ENCODE measurements around the gene MOB1A.
"Not testable (repeated sequence)": the region's sequence is repeated elsewhere in the genome, so short reads cannot be mapped to it uniquely, and the experiment has no call there.

The MOB1A gene

GRCh38 chr2:74138600-74139323 lies 39.9 kb downstream of the MOB1A start:
- Mint-ChIP-seq H3K4me1 (peaks cover 6% of the 10 kb centered on the region), H3K27ac (no peak overlapping the region), H3K36me3 (ENCODE audit: low read depth) (peaks cover 50% of the 10 kb centered on the region), H3K27me3 (ENCODE audit: low read depth, poor library complexity) (no peaks in the 10 kb centered on the region), H3K4me3 (no peak overlapping the region), H3K9me3 (no peaks in the 10 kb centered on the region)
- TF ChIP-seq, protein P1, sequence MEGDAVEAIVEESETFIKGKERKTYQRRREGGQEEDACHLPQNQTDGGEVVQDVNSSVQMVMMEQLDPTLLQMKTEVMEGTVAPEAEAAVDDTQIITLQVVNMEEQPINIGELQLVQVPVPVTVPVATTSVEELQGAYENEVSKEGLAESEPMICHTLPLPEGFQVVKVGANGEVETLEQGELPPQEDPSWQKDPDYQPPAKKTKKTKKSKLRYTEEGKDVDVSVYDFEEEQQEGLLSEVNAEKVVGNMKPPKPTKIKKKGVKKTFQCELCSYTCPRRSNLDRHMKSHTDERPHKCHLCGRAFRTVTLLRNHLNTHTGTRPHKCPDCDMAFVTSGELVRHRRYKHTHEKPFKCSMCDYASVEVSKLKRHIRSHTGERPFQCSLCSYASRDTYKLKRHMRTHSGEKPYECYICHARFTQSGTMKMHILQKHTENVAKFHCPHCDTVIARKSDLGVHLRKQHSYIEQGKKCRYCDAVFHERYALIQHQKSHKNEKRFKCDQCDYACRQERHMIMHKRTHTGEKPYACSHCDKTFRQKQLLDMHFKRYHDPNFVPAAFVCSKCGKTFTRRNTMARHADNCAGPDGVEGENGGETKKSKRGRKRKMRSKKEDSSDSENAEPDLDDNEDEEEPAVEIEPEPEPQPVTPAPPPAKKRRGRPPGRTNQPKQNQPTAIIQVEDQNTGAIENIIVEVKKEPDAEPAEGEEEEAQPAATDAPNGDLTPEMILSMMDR (IDR thresholded peaks at IDR 0.05), result peak; percentile 33
- no peak for DNase-seq

- Mint-ChIP-seq H3K27me3 (ENCODE audit: low read depth, poor library complexity) (no peaks in the 10 kb centered on the region), H3K36me3 (ENCODE audit: low read depth) (peaks cover 58% of the 10 kb centered on the region), H3K27ac (peak overlapping the region; percentile 38), H3K4me3 (no peak overlapping the region), H3K4me1 (peaks cover 6% of the 10 kb centered on the region), H3K9me3 (no peaks in the 10 kb centered on the region)
- DNase-seq, result no peak
- TF ChIP-seq, protein P1 (IDR thresholded peaks at IDR 0.05), result no peak
These were observed 40.8 kb downstream of the MOB1A start for GRCh38 chr2:74137651-74138599.

- Mint-ChIP-seq H3K27me3 (ENCODE audit: low read depth, poor library complexity) (peaks cover 4% of the 10 kb centered on the region), H3K4me1 (peaks cover 8% of the 10 kb centered on the region), H3K36me3 (ENCODE audit: low read depth) (peaks cover 36% of the 10 kb centered on the region), H3K27ac (peak overlapping the region; percentile 35), H3K9me3 (no peaks in the 10 kb centered on the region), H3K4me3 (no peak overlapping the region)
- TF ChIP-seq, protein P1 (IDR thresholded peaks at IDR 0.05), result no peak
- no peak for DNase-seq
These were observed 46.8 kb downstream of the MOB1A start for GRCh38 chr2:74131901-74132300.

DNA sequence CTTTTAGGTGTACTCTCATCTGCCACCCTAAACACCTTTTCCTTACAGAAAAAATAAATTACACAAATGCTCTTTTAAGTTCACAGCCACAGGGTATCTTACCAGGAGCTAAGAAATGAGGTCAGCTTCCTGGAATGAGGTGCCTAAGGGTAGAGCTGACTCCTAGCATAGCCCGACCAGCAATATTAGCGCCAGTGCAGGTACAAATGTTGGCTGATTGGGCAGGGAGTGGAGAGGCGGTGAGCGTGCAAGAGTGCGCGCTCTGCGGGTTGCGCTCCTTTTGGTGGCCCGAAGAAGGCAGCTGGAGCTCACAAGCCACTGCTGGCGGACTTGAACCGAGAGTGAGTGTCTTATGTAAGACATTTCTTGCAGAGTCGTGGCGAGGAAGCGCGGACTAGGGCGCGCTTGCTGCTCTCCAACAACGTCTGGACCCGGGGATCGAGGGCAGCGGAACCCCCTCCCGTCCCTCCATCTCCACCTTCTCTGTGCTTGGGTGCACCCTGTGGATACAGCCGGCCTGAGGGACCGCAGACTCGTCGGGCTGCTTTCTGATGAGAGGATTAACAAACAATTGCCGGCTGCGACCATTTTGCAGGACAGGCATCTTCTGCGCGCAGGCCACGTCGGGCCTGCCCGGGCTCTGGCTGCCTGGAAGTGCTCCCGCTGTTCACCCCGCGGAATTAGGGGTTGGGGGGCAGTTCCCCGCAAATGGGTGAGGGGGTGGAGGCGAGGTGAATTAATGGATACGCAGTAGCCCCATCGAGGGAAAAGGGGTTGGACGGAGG lies 48.3 kb downstream of the MOB1A start:
- H3K27ac Mint-ChIP-seq, result no peak overlapping the region
- TF ChIP-seq, protein P1 (IDR thresholded peaks at IDR 0.05), result no peak
- DNase-seq, result no peak
- H3K9me3 Mint-ChIP-seq, result no peaks in the 10 kb centered on the region
- peaks cover 8% of the 10 kb centered on the region for H3K4me1 Mint-ChIP-seq
- peaks cover 4% of the 10 kb centered on the region for H3K27me3 Mint-ChIP-seq (ENCODE audit: low read depth, poor library complexity)
- H3K36me3 Mint-ChIP-seq (ENCODE audit: low read depth), result peaks cover 24% of the 10 kb centered on the region
- H3K4me3 Mint-ChIP-seq, result no peak overlapping the region

DNA sequence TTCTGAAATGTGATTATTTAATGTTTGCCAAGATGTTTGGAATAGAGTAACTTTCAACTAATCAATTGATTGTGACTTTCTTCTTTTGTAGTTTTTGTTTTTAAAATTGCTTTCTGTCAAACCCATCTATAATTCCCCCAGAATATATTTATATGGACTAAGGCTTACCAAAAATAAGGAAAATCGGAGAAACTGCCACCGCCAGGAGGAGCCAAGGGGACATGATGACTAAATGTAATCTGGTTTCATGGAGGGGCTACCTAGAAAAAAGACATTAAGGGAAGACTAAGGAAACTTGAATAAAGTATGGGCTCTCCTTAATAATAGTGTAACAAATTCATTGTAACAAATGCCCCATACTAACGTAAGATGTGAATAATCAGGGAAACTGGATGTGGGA lies 50.5 kb downstream of the MOB1A start:
- Mint-ChIP-seq H3K36me3 (ENCODE audit: low read depth) (peaks cover 4% of the 10 kb centered on the region), H3K4me1 (peaks cover 8% of the 10 kb centered on the region), H3K4me3 (no peak overlapping the region), H3K27ac (no peak overlapping the region), H3K9me3 (peaks cover 12% of the 10 kb centered on the region), H3K27me3 (ENCODE audit: low read depth, poor library complexity) (peaks cover 4% of the 10 kb centered on the region)
- TF ChIP-seq, protein P1 (IDR thresholded peaks at IDR 0.05), result peak; percentile 32
- DNase-seq, result no peak

GRCh38 chr2:74123955-74124354 lies 54.7 kb downstream of the MOB1A start:
- DNase-seq; H3K27me3 Mint-ChIP-seq (ENCODE audit: low read depth, poor library complexity); H3K4me1 Mint-ChIP-seq; H3K36me3 Mint-ChIP-seq (ENCODE audit: low read depth); H3K4me3 Mint-ChIP-seq; H3K27ac Mint-ChIP-seq: not testable (repeated sequence)
- peaks cover 40% of the 10 kb centered on the region for H3K9me3 Mint-ChIP-seq

- H3K4me1 Mint-ChIP-seq; H3K4me3 Mint-ChIP-seq; H3K27ac Mint-ChIP-seq; H3K27me3 Mint-ChIP-seq (ENCODE audit: low read depth, poor library complexity); H3K36me3 Mint-ChIP-seq (ENCODE audit: low read depth); DNase-seq: not testable (repeated sequence)
- H3K9me3 Mint-ChIP-seq, result peaks cover 42% of the 10 kb centered on the region
These were observed 56.8 kb downstream of the MOB1A start for GRCh38 chr2:74121846-74122245.
